Loucy (cell line): ENCODE data around the gene RNF17.

Experiments
- H2AFZ ChIP-seq: fragments of 200-600 bp; sonication (generic); 2 replicates; pipeline ENCODE4 v1.6.0; 2016; ENCODE audit warnings: antibody characterized with exemption, mild to moderate bottlenecking, low read length, moderate library complexity
- H3F3A ChIP-seq: fragments of 200-600 bp; 2 replicates; pipeline ENCODE4 v1.6.0; 2016; ENCODE audit warnings: antibody characterized with exemption, low read depth, mild to moderate bottlenecking
- H3K27me3 ChIP-seq: fragments of 200-600 bp; sonication (generic); 2 replicates; pipeline ENCODE4 v1.6.1; 2014; ENCODE audit warnings: low read length, mild to moderate bottlenecking; ENCODE audit not compliant: insufficient read depth, poor library complexity, severe bottlenecking
- H3K36me3 ChIP-seq: fragments of 200-600 bp; sonication (generic); 2 replicates; pipeline ENCODE4 v1.6.1; 2016; ENCODE audit warnings: low read length; ENCODE audit not compliant: insufficient read depth
- H3K4me1 ChIP-seq: fragments of 200-600 bp; sonication (generic); 2 replicates; pipeline ENCODE4 v1.5.1; 2014; ENCODE audit warnings: low read length, mild to moderate bottlenecking; ENCODE audit not compliant: insufficient read depth, poor library complexity, severe bottlenecking
- H3K4me2 ChIP-seq: fragments of 200-600 bp; sonication (generic); 2 replicates; pipeline ENCODE4 v1.6.0; 2014; ENCODE audit warnings: antibody characterized with exemption, low read length, low read depth, mild to moderate bottlenecking; ENCODE audit not compliant: poor library complexity, severe bottlenecking
- H3K4me3 ChIP-seq: fragments of 200-600 bp; sonication (generic); 2 replicates; pipeline ENCODE4 v1.5.1; 2014; ENCODE audit warnings: low read length, mild to moderate bottlenecking, mixed read lengths; ENCODE audit not compliant: poor library complexity, severe bottlenecking
- H3K79me2 ChIP-seq: fragments of 200-600 bp; sonication (generic); 2 replicates; pipeline ENCODE4 v1.6.1; 2014; ENCODE audit warnings: low read length; ENCODE audit not compliant: insufficient read depth
- H3K9ac ChIP-seq: fragments of 200-600 bp; sonication (generic); 2 replicates; pipeline ENCODE4 v1.6.0; 2014; ENCODE audit warnings: mild to moderate bottlenecking, low read depth, low read length, moderate library complexity; ENCODE audit not compliant: poor library complexity, severe bottlenecking
- H3K9me2 ChIP-seq: fragments of 200-600 bp; sonication (generic); replicated peaks from 2 replicates; pipeline ENCODE4 v1.6.1; 2016; ENCODE audit warnings: low read depth, low read length, mixed read lengths
- H3K9me3 ChIP-seq: fragments of 200-600 bp; sonication (generic); 2 replicates; pipeline ENCODE4 v1.6.1; 2014; ENCODE audit warnings: mild to moderate bottlenecking, antibody characterized with exemption, low read length, low read depth; ENCODE audit not compliant: insufficient read depth
- H4K20me1 ChIP-seq: fragments of 200-600 bp; sonication (generic); 2 replicates; pipeline ENCODE4 v1.6.0; 2014; ENCODE audit warnings: antibody characterized with exemption, low read length, mild to moderate bottlenecking; ENCODE audit not compliant: insufficient read depth, poor library complexity, severe bottlenecking
- CTCF ChIP-seq: fragments of 200-600 bp; sonication (generic); conservative IDR thresholded peaks from 2 replicates; pipeline ENCODE4 v1.5.1; 2014; ENCODE audit warnings: mild to moderate bottlenecking, antibody characterized with exemption, low read length
- EZH2phosphoT487 ChIP-seq: fragments of 200-600 bp; IDR thresholded peaks from 2 replicates; pipeline ENCODE4 v1.6.1; 2018; ENCODE audit warnings: antibody characterized with exemption, mild to moderate bottlenecking, moderate library complexity, borderline replicate concordance

The RNF17 gene

DNA sequence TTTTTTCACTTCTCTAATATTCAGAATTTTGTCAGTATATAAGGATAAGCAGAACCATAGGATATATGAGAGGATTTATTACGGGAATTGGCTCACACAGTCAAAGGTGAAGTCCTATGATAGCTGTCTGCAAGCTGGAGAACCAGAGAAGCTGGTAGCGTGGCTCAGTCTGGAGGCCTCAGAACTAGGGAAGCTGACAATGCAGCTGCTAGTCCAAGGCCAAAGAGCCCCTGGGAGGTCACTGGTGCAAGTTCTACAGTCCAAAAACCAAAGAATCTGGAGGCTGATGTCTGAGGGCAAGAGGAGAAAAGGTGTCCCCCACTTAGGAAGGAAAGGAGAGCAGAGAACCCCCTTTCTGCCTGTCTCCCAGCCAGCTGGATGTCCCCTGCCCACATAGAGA, 114.4 kb downstream of the RNF17 start:
- peaks cover 7% of the 10 kb centered on the region for H3K4me1 ChIP-seq
- TF ChIP-seq EZH2phosphoT487 (no peak), CTCF (no peak)
- no peaks in the 10 kb centered on the region for H4K20me1 ChIP-seq
- peaks cover 8% of the 10 kb centered on the region; the same call in 1 of the 2 replicates for H3K36me3 ChIP-seq
- H3K9me3 ChIP-seq, result no peaks in the 10 kb centered on the region
- no peaks in the 10 kb centered on the region for H3K27me3 ChIP-seq
- no peaks in the 10 kb centered on the region for H3K79me2 ChIP-seq
- no peak overlapping the region for H3K4me2 ChIP-seq
- H3F3A ChIP-seq, result no peaks in the 10 kb centered on the region
- no peak overlapping the region for H3K9ac ChIP-seq
- H3K4me3 ChIP-seq, result no peak overlapping the region
- no peaks in the 10 kb centered on the region for H3K9me2 ChIP-seq
- no peak overlapping the region for H2AFZ ChIP-seq

DNA sequence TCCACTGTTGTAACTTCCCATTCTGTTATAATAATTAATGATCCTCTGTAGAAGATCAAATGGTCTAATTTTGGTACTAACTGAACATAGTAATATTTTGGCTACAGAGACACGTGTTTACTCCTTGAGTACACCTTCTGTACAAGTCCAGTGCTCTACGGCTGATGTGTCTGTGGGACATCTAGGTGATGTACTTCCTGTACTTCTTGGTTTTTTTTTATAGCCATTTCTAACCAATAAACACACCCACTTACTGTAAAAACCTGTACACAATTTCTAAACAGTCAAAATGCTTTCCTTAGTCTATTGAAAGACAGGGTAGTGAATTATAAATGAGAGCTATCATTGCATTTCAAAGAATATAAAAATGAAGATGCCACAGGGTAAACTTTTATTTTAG, 118.7 kb downstream of the RNF17 start:
- Histone ChIP-seq H3K36me3 (peaks cover 47% of the 10 kb centered on the region; the same call in 1 of the 2 replicates), H3K4me3 (no peak overlapping the region), H2AFZ (no peak overlapping the region), H3K27me3 (no peaks in the 10 kb centered on the region), H3K4me1 (peaks cover 7% of the 10 kb centered on the region), H3K4me2 (no peak overlapping the region), H3K79me2 (no peaks in the 10 kb centered on the region), H3F3A (no peaks in the 10 kb centered on the region), H3K9me2 (no peaks in the 10 kb centered on the region), H3K9ac (no peak overlapping the region), H4K20me1 (no peaks in the 10 kb centered on the region), H3K9me3 (no peaks in the 10 kb centered on the region)
- TF ChIP-seq CTCF (no peak), EZH2phosphoT487 (no peak)

- H3K36me3 ChIP-seq, result peaks cover 89% of the 10 kb centered on the region; the same call in 1 of the 2 replicates
Measured at GRCh38 chr13:24887759-24888158, 123.8 kb downstream of the RNF17 start.

More at GRCh38 chr13:24887759-24888158, 123.8 kb downstream of the RNF17 start:
- H3K4me3 ChIP-seq, result no peak overlapping the region
- H3K27me3 ChIP-seq, result no peaks in the 10 kb centered on the region
- H3K9me3 ChIP-seq, result no peaks in the 10 kb centered on the region
- no peaks in the 10 kb centered on the region for H3K79me2 ChIP-seq
- H3K9me2 ChIP-seq, result no peaks in the 10 kb centered on the region
- peaks cover 3% of the 10 kb centered on the region for H3K4me1 ChIP-seq
- H3F3A ChIP-seq, result no peaks in the 10 kb centered on the region
- TF ChIP-seq CTCF (no peak), EZH2phosphoT487 (no peak)
- no peaks in the 10 kb centered on the region for H4K20me1 ChIP-seq
- H3K9ac ChIP-seq, result no peak overlapping the region
- no peak overlapping the region for H3K4me2 ChIP-seq
- H2AFZ ChIP-seq, result no peak overlapping the region
